HG02588 (cell line): Measurements from ENCODE around the gene COMMD1.
"Not testable (repeated sequence)": the region's sequence is repeated elsewhere in the genome, so short reads cannot be mapped to it uniquely, and the experiment has no call there.

Source experiments
- ATAC-seq: cut with Tn5 transposase; IDR thresholded peaks from one replicate; pipeline ENCODE4 v1.9.1; 2021; ENCODE audit warnings: mild to moderate bottlenecking, moderate library complexity; ENCODE audit not compliant: unreplicated experiment

Gene COMMD1

GRCh38 chr2:61962095-61962984 is 56.9 kb downstream of the COMMD1 start:
- ATAC-seq, result no peak

GRCh38 chr2:61966087-61966727 is 60.7 kb downstream of the COMMD1 start:
- no peak for ATAC-seq

DNA sequence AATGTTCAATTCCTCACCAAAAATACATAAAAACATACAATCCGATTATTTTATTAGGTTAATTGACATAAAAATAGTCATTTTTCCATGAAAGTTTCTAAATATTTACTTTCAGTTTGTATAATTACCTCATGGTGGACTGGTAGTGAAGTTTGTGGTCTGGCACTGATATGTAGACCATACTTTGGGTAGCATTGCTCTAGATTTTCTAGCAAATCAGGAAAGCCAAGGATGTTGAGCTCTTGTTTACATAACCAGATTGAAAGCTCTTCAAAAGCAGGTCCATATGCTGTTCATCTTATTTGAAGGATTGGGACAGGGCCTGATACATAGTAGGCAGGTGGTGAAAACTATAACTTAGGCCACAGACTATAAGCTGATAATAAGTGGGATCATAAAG is 61.8 kb downstream of the COMMD1 start:
- ATAC-seq, result no peak

DNA sequence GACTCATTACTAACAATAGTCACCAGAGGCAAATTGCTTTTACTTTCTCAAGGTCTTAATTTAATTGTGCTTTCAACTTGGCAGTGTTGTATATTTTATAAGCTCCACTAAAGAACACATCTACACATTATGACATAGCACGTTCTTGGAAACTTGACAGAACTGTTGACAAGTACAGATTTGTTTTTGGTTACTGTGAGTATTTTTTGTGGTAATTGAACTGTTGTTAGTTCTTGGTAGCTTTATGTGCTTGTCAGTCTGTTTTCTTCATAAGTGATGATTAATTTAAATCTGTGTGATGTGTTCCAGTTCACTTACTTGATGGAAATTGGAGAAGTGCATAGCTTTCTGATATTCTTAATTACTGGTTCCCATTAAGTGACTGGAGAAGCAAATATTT is 63.9 kb downstream of the COMMD1 start:
- ATAC-seq, result no peak

DNA sequence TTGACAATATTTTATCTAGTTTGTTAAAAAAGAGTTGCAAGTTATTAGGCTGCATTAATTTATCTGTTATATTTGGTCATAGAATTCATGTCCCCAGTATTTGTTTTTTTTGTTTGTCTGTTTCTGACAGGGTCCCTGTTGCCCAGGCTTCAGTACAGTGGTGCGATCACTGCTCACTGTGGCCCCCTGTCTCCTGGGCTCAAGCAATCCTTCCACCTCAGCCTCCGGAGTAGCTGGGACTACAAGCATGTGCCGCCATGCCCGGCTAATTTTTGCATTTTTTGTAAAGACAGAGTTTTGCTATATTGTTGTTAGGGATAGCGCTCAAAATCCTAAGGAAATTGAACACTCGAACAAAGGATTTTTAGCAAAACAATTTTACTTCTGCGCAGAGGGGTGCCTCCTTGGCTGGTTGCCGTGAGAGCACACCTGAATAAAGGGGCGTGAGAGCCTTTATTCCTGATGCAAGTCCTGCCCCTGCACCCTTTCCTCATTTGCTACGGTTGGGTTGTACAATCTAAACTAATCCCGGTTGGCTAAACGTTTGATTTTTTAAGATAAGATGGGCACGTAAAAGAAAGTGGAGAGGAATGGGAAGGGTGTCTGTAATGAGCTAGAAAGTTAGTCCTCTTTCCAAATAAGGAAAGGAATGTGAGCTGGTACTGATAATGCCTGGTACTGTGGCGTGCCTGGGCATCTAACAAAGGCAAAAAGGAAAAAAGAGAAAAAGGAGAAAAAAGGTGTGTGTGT is 65.5 kb downstream of the COMMD1 start:
- no peak for ATAC-seq

DNA sequence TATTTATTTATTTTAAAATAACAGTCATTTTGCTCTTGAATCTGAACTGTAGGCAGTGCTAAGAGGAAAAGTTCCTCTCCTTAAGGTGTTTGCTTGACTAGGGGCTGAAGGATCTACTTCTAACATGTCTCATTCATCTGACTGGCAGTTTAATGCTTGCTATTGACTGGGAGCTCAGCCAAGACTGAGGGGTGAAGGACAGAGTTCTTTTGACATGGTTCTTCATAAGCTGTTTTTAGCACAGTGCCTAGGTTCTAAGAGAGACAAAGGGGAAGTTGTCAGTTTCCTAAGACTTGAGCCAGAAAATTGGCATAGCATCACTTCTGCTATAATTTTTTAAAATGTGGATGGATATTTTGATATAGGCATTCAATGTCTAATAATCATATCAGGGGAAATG is 73.0 kb downstream of the COMMD1 start:
- ATAC-seq, result no peak

DNA sequence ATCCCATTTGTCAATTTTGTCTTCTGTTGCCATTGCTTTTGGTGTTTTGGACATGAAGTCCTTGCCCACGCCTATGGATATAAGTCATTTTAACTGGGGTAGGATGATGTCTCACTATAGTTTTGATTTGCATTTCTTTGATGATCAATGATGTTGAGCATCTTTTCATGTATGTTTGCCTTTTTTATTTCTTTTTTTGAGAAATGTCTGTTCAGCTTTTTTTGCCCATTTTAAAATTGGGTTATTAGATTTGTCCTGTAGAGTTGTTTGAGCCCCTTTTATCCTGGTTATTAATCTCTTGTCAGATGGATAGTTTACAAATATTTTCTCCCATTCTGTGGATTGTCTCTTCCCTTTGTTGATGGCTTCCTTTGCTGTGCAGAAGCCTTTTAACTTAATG is 75.3 kb downstream of the COMMD1 start:
- ATAC-seq, result no peak

DNA sequence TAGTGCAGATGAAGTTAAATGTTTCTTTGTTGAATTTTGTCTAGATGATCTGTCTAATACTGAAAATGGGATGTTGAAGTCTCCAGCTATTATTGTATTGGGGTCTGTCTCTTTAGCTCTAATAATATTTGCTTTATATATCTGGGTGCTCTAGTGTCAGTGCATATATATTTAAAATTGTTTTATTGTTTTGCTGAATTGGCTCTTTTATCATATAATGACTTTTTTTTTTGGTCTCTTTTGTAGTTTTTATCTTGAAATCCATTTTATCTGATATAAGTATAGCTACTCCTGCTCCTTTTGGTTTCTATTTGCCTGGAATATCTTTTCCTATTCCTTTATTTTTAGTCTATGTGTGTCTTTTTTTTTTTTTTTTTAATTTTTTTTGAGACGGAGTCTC is 79.2 kb downstream of the COMMD1 start:
- no peak for ATAC-seq

GRCh38 chr2:61988462-61989366 is 83.2 kb downstream of the COMMD1 start:
- ATAC-seq, result no peak

- no peak for ATAC-seq
These were observed 88.0 kb downstream of the COMMD1 start for GRCh38 chr2:61993422-61994024.

DNA sequence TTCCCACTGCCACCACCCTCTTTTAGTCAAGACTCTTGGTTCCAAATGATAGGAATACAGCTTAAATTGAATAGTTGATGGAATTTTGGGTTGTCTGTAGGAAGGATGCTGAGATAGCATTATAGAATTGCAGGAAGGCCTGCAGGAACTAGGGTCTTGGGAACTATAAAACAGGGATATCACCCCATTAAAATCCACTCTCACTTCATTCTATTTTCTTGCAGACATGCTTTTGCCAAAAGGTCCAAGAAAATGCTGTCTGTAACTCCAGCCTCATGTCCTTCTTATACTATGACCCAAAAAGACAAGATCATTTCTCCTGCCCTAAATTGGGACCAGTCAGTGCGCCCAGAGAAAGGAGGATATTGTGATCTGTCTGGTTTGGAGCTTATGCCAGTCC is 89.1 kb downstream of the COMMD1 start:
- ATAC-seq, result no peak

DNA sequence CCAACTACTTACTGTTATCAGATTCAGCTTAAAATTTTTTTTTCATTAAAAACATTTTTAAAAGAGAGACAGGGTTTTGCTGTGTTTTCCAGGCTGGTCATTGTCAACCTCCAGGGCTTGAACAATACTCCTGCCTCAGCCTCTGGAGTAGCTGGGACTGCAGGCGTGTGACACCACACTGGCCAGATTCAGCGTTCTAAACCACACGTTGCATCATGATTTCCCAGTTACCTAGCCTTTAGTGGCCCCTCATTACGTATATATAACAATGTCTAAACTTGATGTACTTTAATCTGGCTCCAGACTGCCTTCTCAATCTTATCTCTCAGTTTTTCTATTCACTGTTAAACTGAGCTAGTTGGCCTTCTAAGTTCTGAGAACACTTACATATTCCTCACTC is 89.6 kb downstream of the COMMD1 start:
- no peak for ATAC-seq

- ATAC-seq, result peak; percentile 41
These were observed 90.0 kb downstream of the COMMD1 start for GRCh38 chr2:61995515-61995914.

DNA sequence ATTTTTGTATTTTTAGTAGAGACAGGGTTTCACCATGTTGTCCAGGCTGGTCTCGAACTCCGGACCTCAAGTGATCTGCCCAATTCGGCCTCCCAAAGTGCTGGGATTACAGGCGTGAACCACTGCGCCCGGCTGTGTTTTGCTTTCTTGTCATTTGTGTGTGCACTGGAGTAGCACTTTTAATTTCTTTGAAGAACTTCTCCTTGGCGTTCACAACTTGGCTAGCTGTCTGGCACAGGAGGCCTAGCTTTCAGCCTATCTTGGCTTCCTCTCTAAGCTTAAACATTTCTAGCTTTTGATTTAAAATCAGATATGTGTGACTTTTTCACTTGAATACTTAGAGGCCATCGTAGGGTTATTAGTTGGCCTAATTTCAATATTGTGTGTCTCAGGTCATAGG is 93.0 kb downstream of the COMMD1 start:
- ATAC-seq, result no peak

GRCh38 chr2:62000538-62000937 is 95.1 kb downstream of the COMMD1 start:
- no peak for ATAC-seq

GRCh38 chr2:62001431-62001830 is 96.0 kb downstream of the COMMD1 start:
- ATAC-seq, result no peak

DNA sequence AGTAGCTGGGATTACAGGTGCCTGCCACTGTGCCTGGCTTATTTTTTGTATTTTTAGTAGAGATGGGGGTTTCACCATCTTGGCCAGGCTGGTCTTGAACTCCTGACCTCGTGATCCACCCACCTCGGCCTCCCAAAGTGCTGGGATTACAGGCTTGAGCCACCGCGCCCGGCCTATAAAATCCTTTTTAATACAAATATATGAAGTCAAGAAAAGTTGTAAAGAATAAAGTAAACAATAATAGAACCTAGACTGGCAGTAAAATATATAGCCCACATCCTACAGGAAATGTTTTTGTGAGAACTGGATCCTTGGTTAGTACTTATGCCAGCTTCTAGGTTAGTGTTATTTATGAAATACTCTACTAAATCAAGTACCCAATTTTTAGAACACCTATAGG is 99.0 kb downstream of the COMMD1 start:
- not testable (repeated sequence) for ATAC-seq

GRCh38 chr2:62007555-62007954 is 102.1 kb downstream of the COMMD1 start:
- no peak for ATAC-seq

DNA sequence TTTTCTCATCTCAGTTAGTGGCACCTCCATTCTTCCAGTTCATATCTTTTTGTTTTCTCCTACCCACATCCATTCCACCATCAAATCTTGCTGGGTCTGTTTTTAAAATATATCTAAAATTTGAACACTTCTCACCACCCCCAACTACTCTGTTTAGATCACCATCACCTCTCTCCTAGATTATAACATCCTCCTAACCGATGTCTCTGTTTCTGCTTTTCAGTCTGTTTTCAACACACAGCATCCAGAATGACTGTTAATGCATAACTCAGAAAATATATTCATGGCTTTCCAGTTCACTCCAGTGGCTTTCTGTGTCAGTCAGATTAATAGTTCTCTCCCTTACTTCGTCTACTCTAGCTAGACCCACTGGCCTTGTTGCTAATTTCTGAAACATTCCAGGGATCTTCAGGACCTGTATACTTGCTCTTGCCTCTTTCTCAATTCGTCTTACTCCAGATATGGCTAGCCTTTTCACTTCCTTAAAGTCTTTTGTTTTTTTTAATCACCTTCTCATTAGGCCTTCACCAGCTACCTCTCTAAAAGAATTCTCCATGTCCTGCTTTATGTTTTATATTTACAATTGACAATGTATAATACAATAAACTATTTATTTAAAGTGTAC is 105.3 kb downstream of the COMMD1 start:
- no peak for ATAC-seq

DNA sequence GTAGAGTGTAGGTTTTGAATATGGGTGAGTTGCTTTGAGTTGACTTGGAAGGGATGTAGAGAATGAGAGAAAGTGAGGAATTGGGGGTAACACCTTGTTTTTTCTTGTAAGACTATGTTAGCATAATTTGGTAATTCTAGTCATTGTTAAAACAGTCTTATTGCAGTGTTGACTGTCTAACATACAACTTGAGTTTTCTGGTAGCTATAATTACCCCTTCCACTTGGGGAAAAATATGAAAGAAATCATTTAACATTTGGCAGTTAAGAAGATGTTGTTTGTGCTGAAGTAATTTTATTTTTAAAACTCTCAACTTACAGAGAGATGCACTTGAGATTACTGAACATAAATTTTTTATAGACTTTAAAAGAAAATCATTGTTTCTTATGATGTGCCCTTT is 108.2 kb downstream of the COMMD1 start:
- ATAC-seq, result no peak
